CD14-positive monocyte (primary cell): ENCODE results near the gene TAF6. TPM values are rescaled to one million over a fixed set of nuclear protein-coding genes. Genes with fewer than 3 reads are reported as not detected.

ENCODE experiments used
- DNase-seq, 3 donors: peaks; one replicate each; pipeline ENCODE4 v3.0.0-alpha.2; 2011 to 2022
- H2AFZ ChIP-seq: 2 replicates; pipeline ENCODE4 v1.6.0; 2012; ENCODE audit warnings: mild to moderate bottlenecking, low read depth, low read length, inconsistent platforms; ENCODE audit not compliant: insufficient read depth, poor library complexity, severe bottlenecking
- H3K27ac ChIP-seq, 2 donors: 1 replicate in 1 of 2; 2 replicates in 1 of 2; pipeline ENCODE4 v1.5.1; 2012 to 2013; ENCODE audit warnings: low read length in 2 of 2, control low read depth in 1 of 2, inconsistent platforms in 1 of 2, low read depth in 1 of 2, mild to moderate bottlenecking in 1 of 2
- H3K27me3 ChIP-seq, 2 donors: one replicate each; pipeline versions ENCODE4 v1.6.0 to v1.6.1; 2011 to 2013; ENCODE audit warnings: low read length in 2 of 2; ENCODE audit not compliant: control insufficient read depth in 2 of 2, insufficient read depth in 2 of 2
- H3K36me3 ChIP-seq, 2 donors: replicated peaks in 1 of 2; 1 replicate in 1 of 2; 2 replicates in 1 of 2; pipeline versions ENCODE4 v1.5.1 to v1.6.1; 2012 to 2013; ENCODE audit warnings: low read length in 2 of 2, control low read depth in 1 of 2, inconsistent platforms in 1 of 2, mild to moderate bottlenecking in 1 of 2; ENCODE audit not compliant: insufficient read depth in 2 of 2, control insufficient read depth in 1 of 2
- H3K4me1 ChIP-seq, 2 donors: 1 replicate in 1 of 2; 2 replicates in 1 of 2; pipeline versions ENCODE4 v1.5.1 to v1.6.1; 2012 to 2013; ENCODE audit warnings: low read length in 2 of 2, control low read depth in 1 of 2, inconsistent platforms in 1 of 2, mild to moderate bottlenecking in 1 of 2, moderate library complexity in 1 of 2; ENCODE audit not compliant: insufficient read depth in 2 of 2, control insufficient read depth in 1 of 2
- H3K4me2 ChIP-seq: replicated peaks from 2 replicates; pipeline ENCODE3; 2012; ENCODE audit warnings: low read length, moderate library complexity, mild to moderate bottlenecking; ENCODE audit not compliant: poor library complexity, severe bottlenecking; ENCODE audit errors: extremely low read depth
- H3K4me3 ChIP-seq, 3 experiments: fragments of 200-600 bp in 1 of 3; sonication (generic) in 1 of 3; replicated peaks in 1 of 3; 1 replicate in 2 of 3; 2 replicates in 1 of 3; pipeline ENCODE4 v1.5.1; 2011 to 2013; ENCODE audit warnings: low read length in 3 of 3, mild to moderate bottlenecking in 3 of 3, control low read depth in 2 of 3, low read depth in 2 of 3, inconsistent platforms in 1 of 3, moderate library complexity in 1 of 3
- H3K79me2 ChIP-seq: 2 replicates; pipeline ENCODE4 v1.6.0; 2012; ENCODE audit warnings: mild to moderate bottlenecking, control low read depth, inconsistent platforms, low read length, moderate library complexity; ENCODE audit not compliant: insufficient read depth
- H3K9ac ChIP-seq: 2 replicates; pipeline ENCODE4 v1.6.0; 2017; ENCODE audit warnings: low read length, mild to moderate bottlenecking; ENCODE audit not compliant: insufficient read depth, poor library complexity, severe bottlenecking
- H3K9me3 ChIP-seq, 2 donors: replicated peaks in 1 of 2; 1 replicate in 1 of 2; 2 replicates in 1 of 2; pipeline versions ENCODE4 v1.5.1 to v1.6.1; 2012 to 2013; ENCODE audit warnings: low read length in 2 of 2, control low read depth in 1 of 2; ENCODE audit not compliant: control insufficient read depth in 1 of 2, insufficient read depth in 1 of 2
- H4K20me1 ChIP-seq: 2 replicates; pipeline ENCODE4 v1.6.0; 2012; ENCODE audit warnings: mild to moderate bottlenecking, low read length, control low read depth, moderate library complexity; ENCODE audit not compliant: insufficient read depth
- H3K27ac Mint-ChIP-seq, 7 donors: one replicate each; pipeline ENCODE4 v1.8.0; 2020; ENCODE audit warnings: mild to moderate bottlenecking in 7 of 7, mixed read lengths in 7 of 7, moderate library complexity in 6 of 7, inconsistent platforms in 2 of 7
- H3K27me3 Mint-ChIP-seq, 3 donors: one replicate each; pipeline ENCODE4 v1.8.0; 2021 to 2022; ENCODE audit warnings: low read depth in 3 of 3, mild to moderate bottlenecking in 3 of 3, mixed read lengths in 3 of 3, moderate library complexity in 3 of 3, inconsistent platforms in 1 of 3
- H3K36me3 Mint-ChIP-seq, 2 donors: one replicate each; pipeline ENCODE4 v1.8.0; 2020; ENCODE audit warnings: mixed read lengths in 2 of 2, inconsistent platforms in 1 of 2, mild to moderate bottlenecking in 1 of 2
- H3K4me1 Mint-ChIP-seq: one replicate; pipeline ENCODE4 v1.8.0; 2020; ENCODE audit warnings: mild to moderate bottlenecking, mixed read lengths
- H3K4me3 Mint-ChIP-seq, 2 donors: one replicate each; pipeline ENCODE4 v1.8.0; 2020; ENCODE audit warnings: mild to moderate bottlenecking in 2 of 2, mixed read lengths in 2 of 2, moderate library complexity in 1 of 2
- H3K9me3 Mint-ChIP-seq, 7 donors: one replicate each; pipeline ENCODE4 v1.8.0; 2020 to 2022; ENCODE audit warnings: mixed read lengths in 7 of 7, mild to moderate bottlenecking in 6 of 7, moderate library complexity in 6 of 7, inconsistent platforms in 2 of 7
- CTCF ChIP-seq: fragments of 200-600 bp; IDR thresholded peaks from one replicate; pipeline ENCODE4 v1.8.0; 2022; ENCODE audit warnings: antibody characterized with exemption, mild to moderate bottlenecking
- WGBS: methylation state at CpG from one replicate; pipeline ENCODE4 v1.1.5; 2013; ENCODE audit warnings: missing lambda C conversion rate; ENCODE audit not compliant: insufficient coverage; 5-methylcytosine and 5-hydroxymethylcytosine counted together
- intact Hi-C, 2 donors: fragments of 100-400 bp; cut with micrococcal nuclease; formaldehyde crosslinking; loops; one replicate each; pipeline versions ENCODE4 v1.15.0 to v1.15.1; 2023
- polyA plus RNA-seq, 3 donors: library from polyadenylated mRNA; depleted of rRNA in 1 of 3; unstranded in 2 of 3; stranded (reverse) in 1 of 3; fragments of 300-500 nt in 2 of 3; fragments of >200 nt in 1 of 3; fragmentation: Illumina TruSeq in 2 of 3; gene quantifications; 1 replicate in 2 of 3; 2 replicates in 1 of 3; pipeline ENCODE4 v1.2.3, GENCODE V29; 2012 to 2021

Gene TAF6
- polyA plus RNA-seq, 3 donors, result 9.6 to 28.9 (median 11.0) TPM

GRCh38 chr7:100126931-100127865, 8.0 kb upstream of the TAF6 start, which contains the start of gene MBLAC1:
Gene MBLAC1 (plus strand): TSS chr7:100126967. CDS start chr7:100127396, 429 bp downstream.
- H3K36me3 Mint-ChIP-seq, result peaks cover 2 to 3% of the 10 kb centered on the region in 2 donors
- peaks cover 42 to 52% of the 10 kb centered on the region in 2 donors for H3K4me1 ChIP-seq
- H3K27me3 Mint-ChIP-seq, result peaks cover 11 to 19% (median 17%) of the 10 kb centered on the region in 3 donors
- peak within 1 kb of the TSS; percentile 98 for H3K4me2 ChIP-seq
- peak within 1 kb of the TSS; percentile 92 to 93 for H3K27ac ChIP-seq
- H3K79me2 ChIP-seq, result peaks cover 13% of the 10 kb centered on the region
- peak within 1 kb of the TSS; percentile 83 to 93 (median 87) for H3K4me3 ChIP-seq
- H2AFZ ChIP-seq, result peak within 1 kb of the TSS; percentile 97
- peak; percentile 81 to 90 (median 84) for DNase-seq
- peaks cover 0 to 3% (median 0%) of the 10 kb centered on the region in 7 donors for H3K9me3 Mint-ChIP-seq
- no peaks in the 10 kb centered on the region for H3K36me3 ChIP-seq
- H3K27ac Mint-ChIP-seq, result peak within 1 kb of the TSS; percentile 98 to 100 (median 99)
- H4K20me1 ChIP-seq, result peaks cover 3% of the 10 kb centered on the region
- peak within 1 kb of the TSS; percentile 98 to 99 for H3K4me3 Mint-ChIP-seq
- peaks cover 0 to 14% of the 10 kb centered on the region in 2 donors for H3K27me3 ChIP-seq
- TF ChIP-seq CTCF, result no peak
- H3K9me3 ChIP-seq, result no peaks in the 10 kb centered on the region
- WGBS, result under 1% methylated on average over 85 of the region's 85 CpGs
- peaks cover 45% of the 10 kb centered on the region for H3K4me1 Mint-ChIP-seq
- H3K9ac ChIP-seq, result peak within 1 kb of the TSS; percentile 81
- intact Hi-C loops, result loop anchor here (1.0 to 10.0 kb wide), 3 partner anchors 8 to 548 kb away; partner anchors contain the start of genes CNPY4 (in 1 of the 2), GNB2 (in 1 of the 2) and TAF6 (in 1 of the 2)

- Mint-ChIP-seq H3K4me1 (peaks cover 48% of the 10 kb centered on the region), H3K27ac (peak overlapping the region; percentile 98 to 100 (median 99)), H3K36me3 (peaks cover 2 to 3% of the 10 kb centered on the region in 2 donors), H3K4me3 (peak overlapping the region; percentile 98 to 99), H3K9me3 (peaks cover 0 to 3% (median 0%) of the 10 kb centered on the region in 7 donors), H3K27me3 (peaks cover 11 to 19% (median 16%) of the 10 kb centered on the region in 3 donors)
- Histone ChIP-seq H3K27me3 (peaks cover 0 to 14% of the 10 kb centered on the region in 2 donors), H3K79me2 (peaks cover 13% of the 10 kb centered on the region), H3K4me3 (peak overlapping the region; percentile 83 to 93 (median 87)), H3K4me2 (peak overlapping the region; percentile 98), H3K27ac (peak overlapping the region; percentile 92 to 93), H3K4me1 (peaks cover 44 to 55% of the 10 kb centered on the region in 2 donors), H3K9ac (peak overlapping the region; percentile 81), H2AFZ (peak overlapping the region; percentile 97), H3K9me3 (no peaks in the 10 kb centered on the region), H3K36me3 (no peaks in the 10 kb centered on the region), H4K20me1 (peaks cover 3% of the 10 kb centered on the region)
- intact Hi-C loops, result loop anchor here in 1 of 2 donors (5.0 to 10.0 kb wide), 2 partner anchors 204 to 548 kb away; partner anchors contain the start of gene GNB2
- DNase-seq, result no peak
- WGBS, result 16% methylated on average over 28 of the region's 29 CpGs
- no peak for TF ChIP-seq CTCF
These were observed 7.2 kb upstream of the TAF6 start for GRCh38 chr7:100126239-100126930.
